Loucy (cell line): ENCODE data around the gene ATP8B3.

Source experiments
- CTCF ChIP-seq: fragments of 200-600 bp; sonication (generic); conservative IDR thresholded peaks from 2 replicates; pipeline ENCODE4 v1.5.1; 2014; ENCODE audit warnings: mild to moderate bottlenecking, antibody characterized with exemption, low read length
- EZH2phosphoT487 ChIP-seq: fragments of 200-600 bp; IDR thresholded peaks from 2 replicates; pipeline ENCODE4 v1.6.1; 2018; ENCODE audit warnings: antibody characterized with exemption, mild to moderate bottlenecking, moderate library complexity, borderline replicate concordance

DNA sequence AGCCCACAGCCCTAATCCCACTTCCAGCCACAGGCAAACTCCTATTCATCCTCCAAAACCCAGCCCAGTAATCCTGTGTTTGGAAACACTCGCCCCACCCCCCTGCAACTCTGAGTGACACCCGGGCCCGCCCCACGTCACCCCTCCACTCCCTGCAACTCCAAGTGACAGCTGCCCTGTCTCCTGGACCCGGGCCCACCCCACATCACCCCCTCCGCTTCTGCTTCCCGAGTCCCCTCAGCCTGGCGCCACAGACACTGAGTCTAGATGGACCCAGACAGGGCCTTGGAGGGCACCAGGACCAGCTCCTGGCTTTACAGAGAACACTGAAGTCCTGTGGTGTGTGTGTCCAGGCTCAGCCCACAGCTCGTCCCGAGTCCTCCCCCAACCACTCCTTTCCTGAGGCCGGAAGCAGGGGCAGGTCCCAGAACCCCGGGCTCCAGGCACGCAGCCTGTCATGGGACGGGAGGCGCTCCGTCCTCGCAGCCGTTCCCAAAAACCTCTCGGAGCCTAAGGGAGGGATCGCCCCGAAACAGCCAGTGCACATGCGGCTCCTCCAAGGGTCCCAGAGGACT is 28.6 kb upstream of the ATP8B3 start:
- TF ChIP-seq CTCF = no peak
- TF ChIP-seq EZH2phosphoT487 = no peak
